ENCODE results near the gene HDHD5.

HDHD5 gene

DNA sequence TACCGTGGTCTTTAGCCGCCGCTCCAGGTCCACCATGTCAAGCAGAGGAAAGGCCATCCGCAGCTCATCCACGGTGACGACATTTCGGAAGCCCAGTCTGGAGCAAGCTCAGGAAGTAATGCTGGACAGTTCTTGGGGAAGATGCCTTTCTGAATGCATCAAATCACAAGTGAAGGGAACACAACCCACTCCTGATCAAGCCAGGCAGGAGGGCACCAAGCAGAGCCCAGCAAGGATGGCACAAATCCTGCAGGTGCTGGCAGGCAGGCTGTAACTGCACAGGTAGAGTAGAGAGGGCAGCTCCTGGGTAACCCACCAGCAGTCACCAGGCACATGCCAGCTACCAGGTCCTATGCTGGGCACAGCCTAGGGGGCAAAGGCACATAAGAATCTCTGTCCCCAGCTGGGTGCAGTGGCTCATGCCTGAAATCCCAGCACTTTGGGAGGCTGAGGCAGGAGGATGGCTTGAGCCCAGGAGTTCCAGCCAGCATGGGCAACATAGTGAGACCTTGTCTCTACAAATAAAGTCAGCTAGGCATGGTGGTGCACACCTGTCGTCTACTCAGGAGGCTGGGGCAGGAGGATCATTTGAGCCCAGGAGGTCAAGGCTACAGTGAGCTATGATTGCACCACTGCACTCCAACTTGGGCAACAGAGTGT lies 13.9 kb downstream of the HDHD5 start:
- in situ Hi-C loops (cut with HindIII; ENCODE audit: low pct_unique_long_range_greater_than_20kb, low sequenced_read_pairs): no loop called here
- no peak for TF ChIP-seq JUND (IDR thresholded peaks at IDR 0.05; ENCODE audit: low read depth)
- no peak for DNase-seq (ENCODE audit: low read depth in 1 of 2, low spot score in 1 of 2)

DNA sequence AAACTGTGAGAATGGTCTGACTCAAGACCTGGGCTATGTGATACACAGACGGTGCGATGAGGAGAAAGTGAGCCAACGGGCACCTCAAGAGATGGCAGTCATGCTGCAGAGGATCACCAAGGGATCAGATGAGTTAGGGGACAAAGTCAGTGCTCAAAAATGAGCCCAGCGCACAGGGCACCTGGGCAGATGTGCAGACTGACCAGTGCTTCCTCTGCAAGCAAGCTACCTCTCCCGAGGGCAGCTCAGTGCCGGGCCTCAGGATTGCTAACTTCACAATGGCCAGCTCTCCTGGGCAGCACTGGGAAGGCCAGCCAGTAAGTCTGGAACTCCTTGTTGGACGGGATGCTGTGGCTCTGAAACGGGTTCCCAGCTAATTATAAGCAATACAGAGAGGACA lies 15.3 kb downstream of the HDHD5 start:
- no peak for DNase-seq (ENCODE audit: low read depth in 1 of 2, low spot score in 1 of 2)
- in situ Hi-C loops (cut with HindIII; ENCODE audit: low pct_unique_long_range_greater_than_20kb, low sequenced_read_pairs): no loop called here
- TF ChIP-seq JUND (IDR thresholded peaks at IDR 0.05; ENCODE audit: low read depth): no peak

DNA sequence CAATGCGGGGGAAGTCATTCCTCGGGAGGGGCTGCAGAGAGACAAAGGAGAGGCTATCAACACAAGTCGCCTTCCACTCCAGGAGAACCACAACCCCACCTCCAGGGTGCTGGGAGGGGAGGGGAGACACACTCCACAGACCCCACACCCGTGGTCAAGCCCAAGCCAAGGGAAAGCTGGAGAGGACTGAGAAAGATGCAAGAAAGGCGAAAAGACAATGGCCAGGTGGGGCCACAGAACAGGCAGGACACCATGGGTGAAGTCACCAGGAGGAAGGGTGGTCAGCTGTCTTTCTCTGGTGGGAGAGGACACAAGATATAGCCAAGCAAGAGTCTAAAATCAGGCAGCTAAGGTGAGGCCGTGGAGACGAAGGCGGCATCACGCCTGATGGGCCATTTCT lies 16.0 kb downstream of the HDHD5 start:
- in situ Hi-C loops (cut with HindIII; ENCODE audit: low pct_unique_long_range_greater_than_20kb, low sequenced_read_pairs): no loop called here
- no peak for DNase-seq (ENCODE audit: low read depth in 1 of 2, low spot score in 1 of 2)
- TF ChIP-seq JUND (IDR thresholded peaks at IDR 0.05; ENCODE audit: low read depth): no peak

DNA sequence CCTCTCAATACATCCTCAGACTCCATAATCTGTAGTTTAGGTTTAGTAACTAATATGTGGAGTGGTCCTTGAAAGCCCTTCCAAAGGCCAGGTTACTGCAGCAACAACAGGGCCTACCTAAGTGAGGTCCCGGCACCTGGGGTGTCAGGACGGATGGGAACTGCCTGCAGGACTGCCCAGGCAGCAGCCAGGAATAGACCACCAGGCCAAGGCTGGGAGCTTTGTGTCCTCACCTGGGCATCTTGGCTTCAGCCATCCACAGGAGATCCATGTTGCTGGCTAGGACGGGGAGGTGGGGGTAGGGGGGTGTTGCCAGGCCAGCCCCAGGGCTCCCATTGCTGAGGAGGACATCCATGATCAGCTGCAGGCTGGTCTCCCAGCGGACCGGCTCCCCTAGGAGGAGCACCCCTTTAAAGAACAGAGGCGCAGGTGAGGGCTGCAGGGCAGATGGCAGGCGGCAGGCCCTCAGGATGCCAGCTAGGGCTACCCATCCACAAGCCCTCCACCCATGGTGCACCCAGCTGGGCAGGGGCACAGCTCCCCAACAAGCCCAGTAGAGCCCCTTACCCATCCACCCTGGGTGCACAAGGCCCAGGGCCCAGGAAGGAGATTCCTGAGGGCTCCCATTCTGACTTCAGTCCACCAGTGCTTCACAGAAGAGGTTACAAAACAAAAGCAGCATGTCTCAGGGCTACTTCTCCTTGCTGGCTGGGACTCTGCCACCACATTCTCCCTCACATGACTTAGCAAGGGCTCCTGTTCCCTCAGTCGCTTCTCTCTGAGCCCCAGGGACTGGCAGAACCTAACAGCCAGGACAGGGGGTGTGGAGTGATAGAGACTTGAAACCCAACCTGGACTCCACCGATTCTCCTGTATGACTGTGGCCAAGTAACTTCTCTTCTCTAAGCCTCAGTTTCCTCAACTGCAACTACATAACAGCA lies 18.0 kb downstream of the HDHD5 start:
- in situ Hi-C loops (cut with HindIII; ENCODE audit: low pct_unique_long_range_greater_than_20kb, low sequenced_read_pairs): no loop called here
- no peak for DNase-seq (ENCODE audit: low read depth in 1 of 2, low spot score in 1 of 2)
- no peak for TF ChIP-seq JUND (IDR thresholded peaks at IDR 0.05; ENCODE audit: low read depth)

DNA sequence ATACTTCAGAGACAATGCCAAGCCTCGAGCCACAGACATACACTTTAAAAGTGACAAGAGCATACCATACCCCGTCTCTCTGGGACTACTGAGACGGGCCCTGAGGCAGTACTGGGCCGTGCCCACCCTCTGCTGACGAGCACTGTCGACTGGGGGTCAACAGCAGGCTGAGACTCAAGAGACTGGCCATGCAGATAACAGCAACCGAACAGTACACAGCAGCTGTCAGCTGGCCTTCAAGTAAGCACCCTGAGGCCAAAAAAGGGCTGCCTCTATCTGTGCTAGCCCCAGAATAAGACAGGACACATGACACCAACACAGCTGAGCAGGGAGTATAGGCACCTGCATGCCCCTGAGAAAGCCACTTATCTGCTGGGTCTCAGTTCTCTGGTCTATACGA lies 19.1 kb downstream of the HDHD5 start:
- in situ Hi-C loops (cut with HindIII; ENCODE audit: low pct_unique_long_range_greater_than_20kb, low sequenced_read_pairs): no loop called here
- no peak for TF ChIP-seq JUND (IDR thresholded peaks at IDR 0.05; ENCODE audit: low read depth)
- no peak for DNase-seq (ENCODE audit: low read depth in 1 of 2, low spot score in 1 of 2)

DNA sequence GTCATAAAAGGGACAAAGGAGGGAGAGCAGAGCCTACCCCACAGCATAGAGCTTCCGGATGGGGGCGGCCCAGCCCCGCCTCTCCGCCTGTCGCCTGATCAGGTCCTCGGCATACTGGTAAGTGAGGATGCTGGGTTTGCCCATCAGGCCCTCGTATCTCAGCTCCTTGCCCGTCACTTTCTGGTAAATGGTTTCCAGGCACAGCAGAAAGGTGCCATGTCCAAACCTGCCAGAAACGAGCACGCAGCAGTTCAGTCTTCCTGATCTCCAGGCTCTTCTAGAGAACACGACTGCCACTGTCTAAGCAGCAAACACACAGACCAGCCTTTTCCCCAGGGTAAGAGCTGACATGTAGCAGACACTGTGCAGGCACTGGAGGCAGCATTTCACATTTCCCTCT lies 20.6 kb downstream of the HDHD5 start:
- TF ChIP-seq JUND (IDR thresholded peaks at IDR 0.05; ENCODE audit: low read depth): no peak
- in situ Hi-C loops (cut with HindIII; ENCODE audit: low pct_unique_long_range_greater_than_20kb, low sequenced_read_pairs): no loop called here
- DNase-seq (ENCODE audit: low read depth in 1 of 2, low spot score in 1 of 2): no peak

DNA sequence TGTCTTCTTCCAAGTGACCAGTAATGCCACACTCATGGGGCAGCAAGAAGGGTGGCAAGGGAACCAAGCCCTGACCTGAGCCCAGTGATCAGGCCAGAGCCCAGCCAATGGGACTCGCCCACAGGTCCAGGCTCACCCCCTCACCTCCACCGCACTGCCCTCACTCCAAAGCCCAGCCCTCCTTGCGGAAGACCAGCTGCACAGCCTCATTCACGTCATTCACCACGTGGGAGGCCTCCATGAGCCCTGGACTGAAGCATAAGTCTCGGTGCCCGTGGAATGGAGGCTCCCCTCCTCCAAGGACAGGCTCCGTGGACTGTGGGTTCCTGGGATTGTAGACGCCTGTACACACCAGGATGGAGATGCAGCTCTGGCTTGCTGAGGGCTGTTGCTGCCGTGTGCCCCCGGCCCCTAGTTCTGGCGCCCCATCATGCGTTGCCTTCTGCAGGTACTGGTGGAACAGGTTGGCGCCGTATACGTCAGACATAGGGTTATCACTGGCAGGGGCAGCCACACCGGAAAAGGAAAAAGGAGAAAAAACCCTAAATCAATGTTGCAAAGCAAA lies 21.1 kb downstream of the HDHD5 start:
- in situ Hi-C loops (cut with HindIII; ENCODE audit: low pct_unique_long_range_greater_than_20kb, low sequenced_read_pairs): no loop called here

DNA sequence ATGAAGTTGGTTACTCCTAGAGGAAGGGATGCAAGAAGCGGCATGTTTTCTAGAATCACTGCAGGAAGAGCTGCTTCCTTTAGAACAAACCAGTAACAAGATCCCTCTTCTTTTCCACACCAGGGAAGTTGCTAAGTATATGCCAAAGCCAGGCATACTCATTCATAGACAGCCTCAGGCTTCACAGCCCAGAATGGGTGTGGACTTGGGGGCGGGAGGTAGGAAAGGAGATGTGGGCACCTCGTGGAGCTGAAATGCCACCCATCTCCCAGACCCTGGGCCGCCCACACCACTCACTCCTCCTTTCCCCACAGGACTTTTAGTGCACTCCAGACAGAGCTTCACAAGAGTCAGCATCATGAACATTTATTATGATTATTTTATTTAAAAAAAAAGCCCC lies 21.9 kb downstream of the HDHD5 start:
- no peak for DNase-seq (ENCODE audit: low read depth in 1 of 2, low spot score in 1 of 2)
- in situ Hi-C loops (cut with HindIII; ENCODE audit: low pct_unique_long_range_greater_than_20kb, low sequenced_read_pairs): no loop called here
- TF ChIP-seq JUND (IDR thresholded peaks at IDR 0.05; ENCODE audit: low read depth): no peak

More for the DNA sequence above, 21.1 kb downstream of the HDHD5 start:
- no peak for DNase-seq (ENCODE audit: low read depth in 1 of 2, low spot score in 1 of 2)
- TF ChIP-seq JUND (IDR thresholded peaks at IDR 0.05; ENCODE audit: low read depth): no peak

DNA sequence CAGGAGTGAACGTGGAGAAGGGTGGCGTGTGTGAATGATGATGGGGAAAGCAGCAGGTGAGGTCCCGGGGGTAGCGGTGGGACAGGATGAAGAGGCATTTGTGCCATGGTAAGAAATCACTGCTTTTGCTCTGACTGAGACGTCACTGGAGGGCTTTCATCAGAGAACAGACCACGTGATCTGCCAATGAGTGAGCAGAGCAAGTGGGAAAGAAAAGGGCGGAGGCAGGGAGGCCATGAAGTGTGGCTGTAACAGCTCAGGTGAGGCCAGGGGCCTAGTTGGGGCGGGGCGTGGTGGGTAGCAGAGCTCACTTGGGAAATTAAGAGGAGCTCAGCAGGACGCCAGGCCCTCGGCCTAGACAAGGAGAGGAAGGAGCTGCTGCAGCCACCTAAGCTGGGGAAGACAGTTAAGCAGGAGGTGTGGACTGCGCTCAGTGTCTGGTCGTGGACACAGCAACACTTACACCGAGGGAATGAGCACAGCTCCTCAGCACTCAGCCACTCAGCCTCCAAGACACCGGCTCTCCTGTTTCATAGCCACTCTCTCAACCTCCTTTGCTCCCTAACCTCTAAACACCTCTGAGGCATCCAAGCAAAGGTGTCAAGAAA lies 23.8 kb downstream of the HDHD5 start:
- in situ Hi-C loops (cut with HindIII; ENCODE audit: low pct_unique_long_range_greater_than_20kb, low sequenced_read_pairs): no loop called here
- no peak for DNase-seq (ENCODE audit: low read depth in 1 of 2, low spot score in 1 of 2)
- no peak for TF ChIP-seq JUND (IDR thresholded peaks at IDR 0.05; ENCODE audit: low read depth)

DNA sequence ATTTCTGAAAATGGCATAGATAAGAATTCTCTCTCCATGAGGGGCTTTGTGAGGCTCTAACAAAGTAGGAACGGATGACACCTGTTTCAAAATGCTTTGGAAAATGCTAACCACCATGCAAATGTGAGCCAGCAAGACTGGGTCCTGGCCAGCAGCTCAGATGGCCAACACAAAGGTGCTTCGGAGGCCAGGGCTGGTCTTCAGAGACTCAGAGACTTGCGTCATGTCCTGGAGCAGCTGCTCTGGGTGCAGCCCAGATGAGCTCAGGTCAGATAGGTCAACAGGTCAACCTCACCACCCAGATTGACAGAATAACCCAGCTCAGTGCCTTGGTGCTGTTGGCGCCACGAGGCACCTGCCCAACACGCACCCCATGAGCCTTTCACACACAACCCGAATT lies 25.9 kb downstream of the HDHD5 start:
- in situ Hi-C loops (cut with HindIII; ENCODE audit: low pct_unique_long_range_greater_than_20kb, low sequenced_read_pairs): no loop called here
- no peak for DNase-seq (ENCODE audit: low read depth in 1 of 2, low spot score in 1 of 2)
- TF ChIP-seq JUND (IDR thresholded peaks at IDR 0.05; ENCODE audit: low read depth): no peak

DNA sequence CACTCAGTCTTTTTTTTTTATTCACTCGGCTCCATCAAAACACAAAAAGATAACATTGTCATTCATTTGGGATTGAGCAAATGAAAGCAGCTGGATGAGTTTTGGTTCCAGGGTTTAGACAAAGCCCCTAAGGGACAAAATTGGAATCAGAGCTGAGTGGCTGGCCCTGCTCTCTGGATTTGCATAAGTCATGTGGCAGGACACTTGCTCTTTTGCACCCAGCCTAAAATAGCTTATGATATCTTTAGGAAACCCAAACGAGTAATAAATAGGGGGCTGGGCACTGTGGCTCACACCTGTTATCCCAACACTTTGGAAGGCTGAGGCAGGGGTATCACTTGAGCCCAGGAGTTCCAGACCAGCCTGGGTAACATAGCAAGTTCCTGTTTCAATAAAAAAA lies 27.0 kb downstream of the HDHD5 start:
- no peak for TF ChIP-seq JUND (IDR thresholded peaks at IDR 0.05; ENCODE audit: low read depth)
- in situ Hi-C loops (cut with HindIII; ENCODE audit: low pct_unique_long_range_greater_than_20kb, low sequenced_read_pairs): no loop called here
- no peak for DNase-seq (ENCODE audit: low read depth in 1 of 2, low spot score in 1 of 2)

DNA sequence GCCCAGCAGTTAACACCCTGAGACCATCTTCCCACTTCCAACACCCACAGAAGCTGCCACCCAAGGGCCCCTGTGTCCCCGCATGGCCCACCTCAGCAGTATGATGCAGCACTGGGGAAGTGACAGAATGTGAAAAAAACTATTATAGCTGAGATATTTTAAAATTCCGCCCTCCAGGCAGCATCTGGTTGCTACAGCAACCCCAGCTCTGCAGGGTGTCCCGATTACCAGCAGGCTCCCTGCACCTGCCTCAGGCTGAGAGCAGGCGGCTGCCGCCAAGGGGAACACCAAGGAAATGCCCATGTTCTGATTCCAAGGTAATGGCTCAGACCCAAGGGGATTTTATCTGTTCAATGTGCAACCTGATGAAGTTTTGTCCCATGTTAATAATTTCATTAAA lies 27.4 kb downstream of the HDHD5 start:
- in situ Hi-C loops (cut with HindIII; ENCODE audit: low pct_unique_long_range_greater_than_20kb, low sequenced_read_pairs): no loop called here
- no peak for DNase-seq (ENCODE audit: low read depth in 1 of 2, low spot score in 1 of 2)
- TF ChIP-seq JUND (IDR thresholded peaks at IDR 0.05; ENCODE audit: low read depth): no peak

DNA sequence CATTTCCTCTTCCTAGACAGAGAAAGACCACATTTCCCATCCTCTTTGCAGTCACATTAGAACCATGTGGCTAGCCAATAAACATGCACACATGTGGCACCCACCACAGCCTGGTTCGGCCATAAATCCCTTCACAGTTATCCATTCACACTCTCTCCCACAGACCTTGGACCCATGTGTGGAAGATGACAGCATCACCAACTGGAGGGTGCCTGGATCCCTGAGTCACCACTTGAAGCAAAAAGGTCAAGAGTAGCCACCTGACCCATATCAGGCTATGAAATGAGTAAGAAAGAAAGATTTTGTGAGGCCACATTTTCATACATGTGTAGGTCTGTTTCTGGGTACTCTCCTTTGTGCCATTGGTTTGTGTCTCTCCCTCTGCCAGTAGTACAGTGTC lies 28.9 kb downstream of the HDHD5 start:
- in situ Hi-C loops (cut with HindIII; ENCODE audit: low pct_unique_long_range_greater_than_20kb, low sequenced_read_pairs): no loop called here
- no peak for TF ChIP-seq JUND (IDR thresholded peaks at IDR 0.05; ENCODE audit: low read depth)
- no peak for DNase-seq (ENCODE audit: low read depth in 1 of 2, low spot score in 1 of 2)

All from T47D (cell line).